IgD-negative memory B cell (primary cell): Measurements from ENCODE around the gene GADD45G. TPM values are rescaled to one million over a fixed set of nuclear protein-coding genes. Genes with fewer than 3 reads are reported as not detected.

Experiments used
- H3K27ac Mint-ChIP-seq, 3 donors: one replicate each; pipeline ENCODE4 v1.8.0; 2020 to 2022; ENCODE audit warnings: mild to moderate bottlenecking in 3 of 3, mixed read lengths in 3 of 3, moderate library complexity in 1 of 3
- H3K27me3 Mint-ChIP-seq: one replicate; pipeline ENCODE4 v1.8.0; 2021; ENCODE audit warnings: mixed read lengths
- H3K36me3 Mint-ChIP-seq: one replicate; pipeline ENCODE4 v1.8.0; 2020; ENCODE audit warnings: mild to moderate bottlenecking, mixed read lengths
- H3K4me1 Mint-ChIP-seq, 3 donors: one replicate each; pipeline ENCODE4 v1.8.0; 2020 to 2022; ENCODE audit warnings: mixed read lengths in 3 of 3, mild to moderate bottlenecking in 1 of 3
- H3K4me3 Mint-ChIP-seq, 4 donors: one replicate each; pipeline ENCODE4 v1.8.0; 2020 to 2022; ENCODE audit warnings: mild to moderate bottlenecking in 4 of 4, mixed read lengths in 4 of 4, moderate library complexity in 3 of 4
- H3K9me3 Mint-ChIP-seq, 3 donors: one replicate each; pipeline ENCODE4 v1.8.0; 2020 to 2021; ENCODE audit warnings: mixed read lengths in 3 of 3, mild to moderate bottlenecking in 1 of 3
- polyA plus RNA-seq: library from polyadenylated mRNA; unstranded; fragments of 300-500 nt; fragmentation: Illumina TruSeq; gene quantifications from one replicate; pipeline ENCODE4 v1.2.3, GENCODE V29; 2021

GADD45G gene
- 1.1 TPM for polyA plus RNA-seq

GRCh38 chr9:89604729-89605464, at the start of gene GADD45G:
Gene GADD45G (plus strand): TSS chr9:89605012. CDS start chr9:89605122, 110 bp downstream.
- no peaks in the 10 kb centered on the region for H3K36me3 Mint-ChIP-seq
- no peaks in the 10 kb centered on the region for H3K9me3 Mint-ChIP-seq
- peak within 1 kb of the TSS; percentile 84 to 94 (median 90) for H3K4me3 Mint-ChIP-seq
- H3K27me3 Mint-ChIP-seq: peaks cover 24% of the 10 kb centered on the region
- peak within 1 kb of the TSS; percentile 76 to 94 (median 76) for H3K27ac Mint-ChIP-seq
- H3K4me1 Mint-ChIP-seq: peaks cover 7 to 18% (median 13%) of the 10 kb centered on the region in 3 donors

GRCh38 chr9:89555036-89555415, 49.8 kb upstream of the GADD45G start:
- H3K27ac Mint-ChIP-seq: no peak overlapping the region
- H3K4me3 Mint-ChIP-seq: peak overlapping the region in 1 of 4 donors; percentile 47
- H3K9me3 Mint-ChIP-seq: no peaks in the 10 kb centered on the region
- peaks cover 13% of the 10 kb centered on the region for H3K27me3 Mint-ChIP-seq
- H3K4me1 Mint-ChIP-seq: peaks cover 10 to 16% (median 12%) of the 10 kb centered on the region in 3 donors
- no peaks in the 10 kb centered on the region for H3K36me3 Mint-ChIP-seq

DNA sequence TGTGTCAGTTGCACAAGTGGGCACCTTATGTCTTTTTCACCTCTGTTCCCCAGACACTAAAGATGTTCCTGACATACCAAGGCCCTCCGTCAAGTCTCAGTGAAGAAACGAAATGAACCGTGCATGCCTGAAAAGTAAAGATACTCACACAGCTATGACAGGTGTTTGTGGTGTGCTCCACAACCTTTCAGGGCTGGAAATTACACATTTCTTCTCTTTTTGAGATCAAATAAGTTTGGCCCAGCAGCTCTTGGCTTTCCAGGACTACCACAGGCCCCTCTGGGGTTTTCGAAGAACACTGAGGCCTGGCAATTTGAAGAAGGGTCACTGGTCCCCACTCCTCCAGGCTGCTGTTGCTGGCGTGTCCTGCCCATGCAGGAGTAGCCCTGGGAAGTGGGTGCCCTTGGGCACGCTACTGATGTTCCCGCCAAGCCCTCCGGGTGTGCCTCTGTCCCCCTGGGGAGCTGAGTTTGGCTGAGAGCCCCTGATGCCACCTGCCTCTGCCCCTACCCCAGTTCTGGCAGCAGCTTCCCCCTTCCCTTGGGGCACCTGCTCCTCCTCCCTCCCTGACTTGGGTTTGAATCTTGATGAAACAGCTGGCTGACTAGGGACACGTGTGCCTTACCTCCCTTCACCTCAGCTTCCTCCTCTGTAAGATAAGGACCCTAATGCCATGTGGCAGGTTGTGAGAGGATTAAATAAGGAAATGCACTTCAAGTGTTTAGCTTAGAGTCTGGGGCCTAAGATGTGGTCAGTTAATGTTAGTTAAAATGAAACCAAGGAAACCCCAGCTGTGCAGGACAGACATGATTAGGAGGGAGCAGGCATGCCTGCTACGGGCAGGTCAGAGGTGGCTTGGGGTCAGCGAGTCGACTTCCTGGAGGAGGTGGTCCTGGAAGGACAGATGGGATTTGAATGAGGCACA, 49.1 kb upstream of the GADD45G start:
- peaks cover 13% of the 10 kb centered on the region for H3K27me3 Mint-ChIP-seq
- H3K9me3 Mint-ChIP-seq: no peaks in the 10 kb centered on the region
- H3K4me3 Mint-ChIP-seq: no peak overlapping the region
- peaks cover 10 to 13% (median 12%) of the 10 kb centered on the region in 3 donors for H3K4me1 Mint-ChIP-seq
- H3K36me3 Mint-ChIP-seq: no peaks in the 10 kb centered on the region
- H3K27ac Mint-ChIP-seq: peak overlapping the region in 1 of 3 donors; percentile 8

DNA sequence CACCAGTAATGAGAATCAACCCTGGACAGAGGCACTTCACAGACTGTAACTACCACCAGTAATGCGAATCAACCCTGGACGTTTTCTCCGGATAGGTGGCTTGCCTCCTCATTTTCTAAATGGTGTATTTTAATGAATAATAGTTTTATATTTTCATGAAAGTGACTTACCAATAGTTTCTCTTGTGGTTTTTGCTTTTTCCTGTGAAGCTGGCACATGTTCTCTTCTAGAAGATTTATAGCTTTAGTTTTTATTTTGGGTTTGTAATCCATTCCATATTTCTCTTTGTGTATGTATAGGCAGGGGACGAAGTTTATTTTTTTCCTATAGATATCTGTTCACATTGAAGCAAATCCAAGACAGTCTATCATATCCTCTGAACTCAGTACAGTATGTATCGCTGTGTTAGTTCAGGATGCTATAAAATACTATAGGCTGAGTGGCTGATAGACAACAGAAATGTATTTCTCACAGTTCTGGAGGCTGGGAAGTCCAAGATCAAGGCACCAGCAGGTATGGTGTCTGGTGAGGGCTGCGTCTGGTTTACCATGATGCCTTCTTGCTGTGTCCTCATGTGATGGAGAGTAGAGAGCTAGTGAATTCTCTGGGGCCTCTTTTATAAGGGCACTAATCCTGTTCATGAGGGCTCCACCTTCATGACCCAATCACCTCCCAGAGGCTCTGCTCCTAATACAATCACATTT, 46.5 kb upstream of the GADD45G start:
- H3K4me1 Mint-ChIP-seq: peaks cover 10 to 13% (median 12%) of the 10 kb centered on the region in 3 donors
- no peak overlapping the region for H3K27ac Mint-ChIP-seq
- H3K36me3 Mint-ChIP-seq: no peaks in the 10 kb centered on the region
- H3K9me3 Mint-ChIP-seq: no peaks in the 10 kb centered on the region
- H3K4me3 Mint-ChIP-seq: no peak overlapping the region
- peaks cover 13% of the 10 kb centered on the region for H3K27me3 Mint-ChIP-seq

GRCh38 chr9:89558948-89559347, 45.9 kb upstream of the GADD45G start:
- H3K4me1 Mint-ChIP-seq: peaks cover 10 to 13% (median 12%) of the 10 kb centered on the region in 3 donors
- H3K36me3 Mint-ChIP-seq: no peaks in the 10 kb centered on the region
- no peak overlapping the region for H3K4me3 Mint-ChIP-seq
- no peak overlapping the region for H3K27ac Mint-ChIP-seq
- peaks cover 13% of the 10 kb centered on the region for H3K27me3 Mint-ChIP-seq
- H3K9me3 Mint-ChIP-seq: no peaks in the 10 kb centered on the region

DNA sequence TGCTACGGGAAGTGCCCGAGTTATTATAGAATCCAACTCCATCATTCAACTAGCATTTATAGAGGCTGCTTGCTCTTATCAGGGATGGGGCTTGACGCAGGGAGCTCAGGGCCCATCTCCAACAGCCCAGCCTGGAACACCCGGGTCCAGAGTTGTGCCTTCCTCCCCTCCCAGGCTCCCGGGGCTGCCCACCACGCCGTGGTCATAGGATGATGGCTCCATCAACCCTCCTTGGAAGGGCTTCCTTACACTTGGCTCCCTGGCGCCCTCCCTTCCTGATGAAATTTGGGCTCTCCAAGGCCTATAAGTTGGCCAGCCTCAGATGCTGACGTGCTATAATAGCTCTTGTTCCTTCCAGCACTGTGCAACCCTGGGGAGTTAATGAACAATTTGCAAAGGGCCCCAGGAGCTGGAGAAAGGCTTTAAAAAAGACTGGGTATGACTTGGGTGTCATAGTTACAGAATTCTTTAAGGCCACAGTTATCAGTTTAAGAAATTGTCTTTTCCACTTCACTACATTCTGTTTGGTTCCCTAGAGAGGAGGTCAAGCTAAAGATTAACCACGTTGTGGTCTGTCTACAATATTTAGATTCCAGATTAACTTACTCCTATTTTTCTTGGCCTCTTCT, 42.5 kb upstream of the GADD45G start:
- H3K4me1 Mint-ChIP-seq: peaks cover 3 to 9% (median 4%) of the 10 kb centered on the region in 3 donors
- H3K9me3 Mint-ChIP-seq: peaks cover 0 to 2% (median 0%) of the 10 kb centered on the region in 3 donors
- no peaks in the 10 kb centered on the region for H3K36me3 Mint-ChIP-seq
- peaks cover 10% of the 10 kb centered on the region for H3K27me3 Mint-ChIP-seq
- H3K27ac Mint-ChIP-seq: no peak overlapping the region
- H3K4me3 Mint-ChIP-seq: no peak overlapping the region

DNA sequence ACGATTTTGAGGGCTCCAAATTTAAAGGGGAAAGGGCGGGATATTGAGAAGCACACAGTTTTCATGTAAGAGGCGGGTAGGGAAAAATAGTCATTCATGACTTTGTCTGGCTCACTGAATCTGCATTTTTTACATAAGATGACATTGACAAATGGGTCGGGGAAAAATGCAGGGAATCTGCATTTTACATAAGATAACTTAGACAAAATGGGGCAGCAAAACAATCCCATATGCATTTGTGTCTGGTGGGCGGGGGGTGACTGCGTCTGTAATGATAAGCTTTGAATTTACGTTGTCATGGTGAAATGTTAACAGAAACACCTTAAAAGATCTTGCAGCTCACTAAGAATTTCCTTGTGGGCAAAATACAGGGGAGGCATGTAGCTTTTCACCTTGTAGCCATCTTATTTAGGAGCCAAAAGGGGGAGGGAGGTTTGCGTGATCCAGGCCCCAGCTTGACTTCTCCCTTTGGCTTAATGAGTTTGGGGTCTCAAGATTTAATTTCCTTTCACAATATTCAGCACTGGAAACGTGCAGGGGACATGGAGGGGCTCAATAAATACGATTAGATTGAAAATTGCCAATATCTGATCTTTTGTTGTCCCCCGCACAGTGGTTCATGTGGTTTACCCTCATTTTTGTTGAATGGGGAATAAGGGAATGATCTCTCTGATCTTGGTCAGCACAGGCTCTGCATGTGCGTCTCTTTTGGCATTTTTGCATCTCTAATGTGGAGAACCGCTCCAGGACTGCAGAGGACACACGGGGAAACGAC, 41.1 kb upstream of the GADD45G start:
- H3K4me1 Mint-ChIP-seq: peaks cover 0 to 6% (median 3%) of the 10 kb centered on the region in 3 donors
- peaks cover 0 to 7% (median 2%) of the 10 kb centered on the region in 3 donors for H3K9me3 Mint-ChIP-seq
- H3K36me3 Mint-ChIP-seq: peaks cover 2% of the 10 kb centered on the region
- H3K27ac Mint-ChIP-seq: peak overlapping the region in 1 of 3 donors; percentile 48
- peaks cover 4% of the 10 kb centered on the region for H3K27me3 Mint-ChIP-seq
- H3K4me3 Mint-ChIP-seq: no peak overlapping the region

GRCh38 chr9:89564346-89564878, 40.4 kb upstream of the GADD45G start:
- Mint-ChIP-seq H3K4me1 (peaks cover 0 to 6% (median 3%) of the 10 kb centered on the region in 3 donors), H3K4me3 (peak overlapping the region in 2 of 4 donors; percentile 52 to 84), H3K27me3 (no peaks in the 10 kb centered on the region), H3K9me3 (peaks cover 0 to 7% (median 2%) of the 10 kb centered on the region in 3 donors), H3K27ac (peak overlapping the region in 1 of 3 donors; percentile 48), H3K36me3 (peaks cover 2% of the 10 kb centered on the region)

GRCh38 chr9:89567649-89568048, 37.2 kb upstream of the GADD45G start:
- peaks cover 0 to 6% (median 3%) of the 10 kb centered on the region in 3 donors for H3K4me1 Mint-ChIP-seq
- H3K36me3 Mint-ChIP-seq: peaks cover 2% of the 10 kb centered on the region
- H3K4me3 Mint-ChIP-seq: no peak overlapping the region
- H3K27me3 Mint-ChIP-seq: peaks cover 7% of the 10 kb centered on the region
- H3K27ac Mint-ChIP-seq: no peak overlapping the region
- peaks cover 0 to 7% (median 2%) of the 10 kb centered on the region in 3 donors for H3K9me3 Mint-ChIP-seq

GRCh38 chr9:89574309-89574708, 30.5 kb upstream of the GADD45G start:
- Mint-ChIP-seq H3K4me3 (no peak overlapping the region), H3K27ac (no peak overlapping the region), H3K36me3 (no peaks in the 10 kb centered on the region), H3K27me3 (peaks cover 22% of the 10 kb centered on the region), H3K9me3 (no peaks in the 10 kb centered on the region), H3K4me1 (no peaks in the 10 kb centered on the region)

- H3K27ac Mint-ChIP-seq: no peak overlapping the region
- H3K36me3 Mint-ChIP-seq: no peaks in the 10 kb centered on the region
- no peak overlapping the region for H3K4me3 Mint-ChIP-seq
- H3K27me3 Mint-ChIP-seq: peaks cover 30% of the 10 kb centered on the region
- H3K4me1 Mint-ChIP-seq: peaks cover 0 to 2% (median 1%) of the 10 kb centered on the region in 3 donors
- no peaks in the 10 kb centered on the region for H3K9me3 Mint-ChIP-seq
Measured at GRCh38 chr9:89576404-89576839, 28.4 kb upstream of the GADD45G start.

DNA sequence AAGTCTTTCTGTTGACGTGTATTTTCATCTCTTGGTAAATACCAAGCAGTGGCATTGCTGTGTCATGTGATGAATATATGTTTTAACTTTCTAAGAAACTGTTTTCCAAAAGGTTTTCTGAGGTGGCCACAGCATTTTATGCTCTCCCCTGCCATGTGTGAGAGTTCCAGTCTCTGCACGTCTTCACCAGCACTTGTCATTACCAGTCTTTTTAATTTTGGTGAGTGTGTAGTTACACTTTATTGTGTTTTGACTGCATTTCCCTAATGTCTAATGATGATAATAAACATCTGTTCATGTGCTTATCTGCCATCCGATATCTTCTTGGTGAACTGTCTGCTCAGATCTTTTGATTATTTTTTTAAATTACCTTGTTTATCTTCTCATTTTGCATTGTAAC, 27.4 kb upstream of the GADD45G start:
- Mint-ChIP-seq H3K4me3 (no peak overlapping the region), H3K36me3 (no peaks in the 10 kb centered on the region), H3K9me3 (no peaks in the 10 kb centered on the region), H3K4me1 (peaks cover 0 to 2% (median 1%) of the 10 kb centered on the region in 3 donors), H3K27ac (peak overlapping the region in 1 of 3 donors; percentile 65), H3K27me3 (peaks cover 29% of the 10 kb centered on the region)

- Mint-ChIP-seq H3K36me3 (peaks cover 5% of the 10 kb centered on the region), H3K27me3 (peaks cover 32% of the 10 kb centered on the region), H3K27ac (no peak overlapping the region), H3K4me3 (no peak overlapping the region), H3K9me3 (peaks cover 7 to 10% (median 7%) of the 10 kb centered on the region in 3 donors), H3K4me1 (peaks cover 0 to 2% (median 1%) of the 10 kb centered on the region in 3 donors)
Measured at GRCh38 chr9:89579741-89580385, 24.9 kb upstream of the GADD45G start.
